GM19351 (cell line): Measurements from ENCODE around the gene FBN2.

ENCODE experiments used
- ATAC-seq: cut with Tn5 transposase; IDR thresholded peaks from one replicate; pipeline ENCODE4 v1.9.1; 2021; ENCODE audit warnings: mild to moderate bottlenecking, moderate library complexity; ENCODE audit not compliant: unreplicated experiment

The FBN2 gene

GRCh38 chr5:128213340-128213739, 324.7 kb downstream of the FBN2 start:
- ATAC-seq, result peak; percentile 64

- no peak for ATAC-seq
These were observed 325.7 kb downstream of the FBN2 start for GRCh38 chr5:128212191-128212806.

- ATAC-seq, result no peak
These were observed 329.6 kb downstream of the FBN2 start for GRCh38 chr5:128208436-128208835.
